ENCODE data around the gene GLT8D2.

GLT8D2 gene

DNA sequence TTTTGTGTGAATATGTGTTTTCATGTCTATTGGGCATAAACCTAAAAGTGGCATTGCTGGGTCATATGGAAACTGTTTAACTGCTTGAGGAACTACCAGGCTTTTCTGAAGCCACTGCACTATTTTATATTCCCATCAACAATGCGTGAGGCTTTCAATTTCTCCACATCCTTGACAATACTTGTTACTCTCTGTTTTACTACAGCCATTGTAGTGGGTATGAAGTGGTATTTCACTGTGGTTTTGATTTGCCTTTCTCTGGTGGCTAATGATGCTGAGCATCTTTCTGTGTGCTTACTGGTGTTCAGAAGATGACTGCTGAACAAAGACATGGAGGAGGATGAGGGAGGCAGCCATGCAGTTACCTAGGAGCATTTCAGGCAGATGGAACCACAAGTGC is 97.5 kb downstream of the GLT8D2 start:
- no peak for DNase-seq (ENCODE audit: low read depth, low spot score)

DNA sequence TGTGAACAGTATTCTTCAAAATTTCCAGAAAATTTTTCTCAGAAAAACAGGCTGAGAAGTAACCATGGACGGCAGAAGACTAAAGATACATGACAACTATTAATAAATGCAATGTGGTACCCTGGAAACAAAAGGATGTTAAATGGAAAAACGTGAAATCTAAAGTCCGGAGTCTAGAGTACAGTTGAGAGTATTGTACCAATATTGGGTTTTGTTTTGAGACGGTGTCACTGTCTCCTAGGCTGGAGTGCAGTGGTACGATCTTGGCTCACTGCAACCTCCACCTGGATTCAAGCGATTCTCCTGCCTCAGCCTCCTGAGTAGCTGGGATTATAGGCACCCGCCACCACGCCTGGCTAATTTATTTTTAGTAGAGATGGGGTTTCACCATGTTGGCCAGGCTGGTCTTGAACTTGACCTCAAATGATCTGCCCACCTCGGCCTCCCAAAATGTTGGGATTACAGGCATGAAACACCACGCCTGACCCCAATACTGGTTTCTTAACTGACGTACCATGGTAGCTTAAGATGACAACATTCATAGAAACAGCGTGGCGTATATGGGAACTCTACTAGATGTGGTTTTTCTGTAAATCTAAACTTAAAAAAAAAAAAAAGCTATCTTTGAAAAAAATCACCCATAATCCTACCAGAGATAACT is 101.1 kb downstream of the GLT8D2 start:
- no peak for DNase-seq (ENCODE audit: low read depth, low spot score)

DNA sequence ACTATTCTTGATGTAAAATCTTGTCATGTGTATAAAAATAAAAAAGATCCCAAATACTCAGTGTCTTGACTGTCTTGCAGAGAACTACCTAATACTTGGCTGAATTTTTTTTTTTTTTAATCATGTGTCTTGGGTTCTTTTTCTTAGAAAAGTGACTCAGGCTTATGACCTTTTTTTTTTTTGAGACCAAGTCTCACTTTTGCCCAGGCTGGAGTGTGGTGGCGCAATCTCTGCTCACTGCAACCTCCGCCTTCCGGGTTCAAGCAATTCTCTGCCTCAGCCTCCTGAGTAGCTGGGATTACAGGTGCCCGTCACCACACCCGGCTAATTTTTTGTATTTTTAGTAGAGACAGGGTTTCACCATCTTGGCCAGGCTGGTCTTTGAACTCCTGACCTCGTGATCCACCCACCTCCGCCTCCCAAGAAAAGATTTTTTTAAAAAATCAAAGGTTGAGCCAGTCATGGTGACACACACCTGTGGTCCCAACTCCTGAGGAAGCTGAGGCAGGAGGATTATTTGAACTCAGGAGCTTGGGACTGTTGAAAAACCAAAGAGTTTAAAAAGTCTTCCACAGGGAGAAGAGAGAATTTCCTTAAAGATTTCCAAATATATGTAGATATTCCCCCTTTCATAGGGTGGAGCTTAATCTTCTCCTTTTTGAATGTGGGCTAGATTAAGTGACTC is 102.0 kb downstream of the GLT8D2 start:
- no peak for DNase-seq (ENCODE audit: low read depth, low spot score)

DNA sequence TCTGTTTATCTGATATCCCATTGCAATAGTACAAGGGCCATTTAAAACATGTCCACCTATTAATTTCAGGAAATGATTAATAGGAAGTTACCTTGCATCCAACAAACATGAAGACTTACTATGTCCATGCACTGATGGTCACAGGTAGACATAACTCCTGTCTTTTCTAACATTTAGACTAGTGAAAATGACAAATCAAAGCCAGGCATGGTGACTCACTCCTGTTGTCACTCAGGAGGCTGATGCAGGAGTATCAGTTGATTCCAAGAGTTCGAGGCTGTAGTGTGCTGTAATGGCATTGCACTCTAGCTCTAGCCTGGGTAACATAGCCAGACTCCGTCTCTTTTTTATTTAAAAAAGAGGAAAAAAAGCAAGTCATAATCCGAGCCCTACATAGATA is 105.0 kb downstream of the GLT8D2 start:
- no peak for DNase-seq (ENCODE audit: low read depth, low spot score)

Measured in smooth muscle cell of the brain vasculature (primary cell).